GM21390 (cell line): Measurements from ENCODE around the gene GPR39.

Experiments
- ATAC-seq: cut with Tn5 transposase; IDR thresholded peaks from one replicate; pipeline ENCODE4 v1.9.1; 2021; ENCODE audit not compliant: unreplicated experiment

Gene GPR39

DNA sequence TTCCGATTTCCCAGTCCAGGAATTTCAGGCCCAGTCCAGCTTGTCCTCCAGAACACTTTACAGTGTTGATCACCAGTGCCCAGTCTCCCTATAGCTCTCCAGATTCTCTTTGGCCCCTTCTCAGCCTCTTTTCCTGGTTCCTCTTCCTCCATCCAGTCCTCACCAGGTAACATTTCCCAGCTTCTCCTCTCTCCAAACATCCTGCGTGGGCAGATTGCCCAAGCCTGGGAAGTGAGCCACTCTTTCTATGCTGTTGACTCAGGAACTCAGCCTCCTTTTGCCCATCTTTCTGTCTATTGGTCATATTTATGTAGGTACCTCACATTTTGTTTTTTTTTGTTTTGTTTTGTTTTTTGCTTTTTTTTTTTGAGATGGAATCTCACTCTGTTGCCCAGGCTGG, 144.0 kb downstream of the GPR39 start:
- ATAC-seq = no peak

DNA sequence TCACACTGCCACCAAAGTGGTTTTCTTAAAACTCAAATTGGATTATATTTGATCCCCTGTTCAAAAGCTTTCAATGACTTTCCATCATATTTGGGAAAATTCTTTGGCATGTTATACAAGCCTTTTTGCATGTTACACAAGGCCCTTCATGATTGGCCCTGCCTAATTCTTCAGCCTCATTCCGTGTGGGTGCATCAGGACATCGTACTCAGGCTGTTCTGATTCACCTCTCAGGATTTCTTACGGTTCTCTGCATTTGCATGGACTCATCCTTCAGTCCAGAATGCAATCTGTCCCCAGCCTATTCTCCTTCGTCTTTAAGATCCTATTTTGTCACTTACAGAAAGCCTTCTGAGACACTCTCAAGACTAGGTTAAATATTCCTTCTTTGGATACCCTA, 145.6 kb downstream of the GPR39 start:
- ATAC-seq = no peak

DNA sequence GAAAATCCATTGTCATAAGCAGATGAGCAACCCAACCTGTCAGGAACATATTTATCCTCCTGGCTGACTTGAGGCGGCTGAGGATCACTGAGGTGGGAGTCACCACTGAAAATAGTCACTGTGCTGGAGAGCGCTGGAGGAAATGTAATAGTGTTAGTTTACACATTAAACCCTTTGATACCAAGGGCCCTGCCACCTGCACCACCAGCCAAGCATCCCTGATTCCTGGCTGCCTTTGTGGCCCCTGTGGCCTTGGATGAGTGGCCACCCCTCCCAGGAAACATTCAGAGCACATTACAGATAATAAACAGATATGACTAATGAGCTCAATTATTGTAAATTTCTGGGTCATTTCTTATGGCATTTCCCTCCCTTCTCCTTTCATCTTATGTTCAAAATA, 147.5 kb downstream of the GPR39 start:
- no peak for ATAC-seq

DNA sequence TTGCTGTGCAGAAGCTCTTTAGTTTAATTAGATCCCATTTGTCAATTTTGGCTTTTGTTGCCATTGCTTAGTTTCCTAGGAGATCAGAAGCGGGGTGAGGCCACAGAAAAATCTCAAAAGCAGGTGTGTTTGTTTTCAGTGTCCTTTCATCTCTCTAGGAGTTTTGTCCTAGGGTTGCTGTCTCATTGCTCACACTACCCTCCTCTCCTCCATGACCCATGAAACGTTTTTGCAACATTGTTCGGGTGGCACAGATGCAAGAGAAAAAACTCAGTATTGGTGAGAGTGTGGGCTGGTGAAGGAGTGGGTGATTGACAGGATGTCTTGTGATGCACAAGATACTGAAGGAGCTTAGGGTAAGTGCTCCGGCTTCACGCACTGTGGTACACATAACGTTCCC, 149.8 kb downstream of the GPR39 start:
- no peak for ATAC-seq

DNA sequence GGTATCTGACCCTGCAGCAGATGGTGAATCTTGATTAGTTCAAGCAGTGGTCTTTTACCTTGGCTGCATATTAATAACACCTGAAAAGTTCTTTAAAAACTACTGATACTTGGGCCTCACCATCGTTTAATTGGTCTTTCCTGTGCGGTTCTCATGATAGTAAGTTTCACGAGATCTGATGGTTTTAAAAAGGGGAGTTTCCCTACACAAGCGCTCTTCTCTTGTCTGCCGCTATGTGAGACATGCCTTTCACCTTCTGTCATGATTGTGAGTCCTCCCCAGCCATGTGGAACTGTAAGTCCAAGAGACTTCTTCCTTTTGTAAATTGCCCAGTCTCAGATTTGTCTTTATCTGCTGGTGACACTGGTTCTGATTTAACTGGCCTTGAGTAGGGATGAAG, 151.1 kb downstream of the GPR39 start:
- no peak for ATAC-seq

DNA sequence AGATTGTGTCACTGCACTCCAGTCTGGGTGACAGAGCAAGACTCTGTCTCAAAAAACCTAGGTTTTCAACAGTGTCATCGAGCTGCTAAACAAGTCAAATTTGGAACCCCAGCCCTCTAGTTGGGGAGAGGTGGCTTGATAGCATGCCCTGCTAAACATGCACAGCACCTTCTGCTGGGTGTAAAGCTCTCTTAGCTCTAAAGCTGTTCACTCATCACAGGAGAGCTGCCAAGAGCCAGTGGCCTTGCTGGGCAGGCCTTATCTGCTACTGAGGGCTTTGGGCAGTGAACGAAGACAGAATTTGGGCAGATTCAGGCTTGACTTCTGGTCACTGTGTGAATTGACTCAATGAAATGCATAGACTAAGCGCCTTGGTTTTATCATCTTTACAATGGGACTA, 152.1 kb downstream of the GPR39 start:
- no peak for ATAC-seq

DNA sequence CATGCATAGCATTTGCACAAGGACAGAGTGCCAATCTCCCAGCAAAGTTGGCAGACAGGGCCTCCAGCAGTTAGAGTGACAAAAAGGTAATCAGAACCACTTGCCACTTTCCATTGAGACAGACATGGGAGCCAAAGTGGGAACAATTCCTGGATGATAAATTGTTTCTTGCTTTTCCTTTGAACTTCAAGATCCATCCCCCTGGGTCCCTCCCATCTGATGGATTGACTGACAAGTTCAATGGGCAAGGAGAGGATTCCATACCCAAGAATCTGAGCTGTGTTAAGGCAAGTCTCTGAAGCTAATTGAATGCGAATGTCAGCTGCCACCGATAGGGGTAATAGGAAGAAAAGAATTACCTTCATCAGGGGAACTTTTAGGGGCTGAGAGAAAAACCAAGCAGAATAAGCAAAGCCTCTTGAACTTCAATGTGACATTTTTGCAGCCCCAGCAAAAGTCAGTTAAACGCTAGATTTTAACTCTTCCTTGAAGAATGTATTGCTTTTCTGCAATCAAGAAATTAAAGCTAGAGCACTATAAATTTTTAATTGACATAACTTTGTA, 156.9 kb downstream of the GPR39 start:
- ATAC-seq = no peak

DNA sequence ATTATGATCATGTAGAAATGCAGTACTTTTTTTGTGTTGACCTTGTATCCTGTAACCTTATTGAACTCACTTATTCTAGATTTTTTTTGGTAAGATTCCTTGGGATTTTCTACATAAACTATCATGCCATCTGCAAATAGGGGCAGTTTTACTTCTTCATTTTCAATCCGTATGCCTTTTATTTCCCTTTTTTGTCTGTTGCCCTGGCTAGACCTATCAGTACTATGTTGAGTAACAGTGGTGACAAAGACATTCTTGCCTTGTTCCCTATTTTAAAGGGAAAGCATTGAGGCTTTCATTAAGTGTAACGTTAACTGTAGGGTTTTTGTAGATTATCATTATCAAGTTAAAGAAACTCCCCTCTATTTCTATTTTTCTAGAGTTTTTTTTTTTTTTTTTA, 161.1 kb downstream of the GPR39 start:
- no peak for ATAC-seq

DNA sequence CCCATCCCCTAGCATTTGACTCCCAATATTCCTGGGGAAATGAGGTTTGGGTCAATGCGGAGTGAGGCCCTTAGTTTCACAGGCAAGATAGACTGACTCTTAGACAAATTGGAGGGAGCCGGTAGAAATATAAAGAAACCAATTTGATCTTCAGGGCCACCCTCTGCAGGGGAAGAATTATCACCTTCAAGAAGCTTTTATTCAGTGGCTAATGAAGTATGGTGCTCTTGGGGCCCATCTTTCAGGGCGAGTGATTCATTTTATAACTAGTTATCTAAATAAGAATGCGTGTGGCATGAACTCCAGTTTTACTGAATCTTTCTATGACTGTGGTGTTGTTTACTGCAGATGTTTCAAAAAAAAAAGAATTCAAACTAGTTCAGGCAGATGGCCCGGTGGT, 165.0 kb downstream of the GPR39 start:
- ATAC-seq = no peak

DNA sequence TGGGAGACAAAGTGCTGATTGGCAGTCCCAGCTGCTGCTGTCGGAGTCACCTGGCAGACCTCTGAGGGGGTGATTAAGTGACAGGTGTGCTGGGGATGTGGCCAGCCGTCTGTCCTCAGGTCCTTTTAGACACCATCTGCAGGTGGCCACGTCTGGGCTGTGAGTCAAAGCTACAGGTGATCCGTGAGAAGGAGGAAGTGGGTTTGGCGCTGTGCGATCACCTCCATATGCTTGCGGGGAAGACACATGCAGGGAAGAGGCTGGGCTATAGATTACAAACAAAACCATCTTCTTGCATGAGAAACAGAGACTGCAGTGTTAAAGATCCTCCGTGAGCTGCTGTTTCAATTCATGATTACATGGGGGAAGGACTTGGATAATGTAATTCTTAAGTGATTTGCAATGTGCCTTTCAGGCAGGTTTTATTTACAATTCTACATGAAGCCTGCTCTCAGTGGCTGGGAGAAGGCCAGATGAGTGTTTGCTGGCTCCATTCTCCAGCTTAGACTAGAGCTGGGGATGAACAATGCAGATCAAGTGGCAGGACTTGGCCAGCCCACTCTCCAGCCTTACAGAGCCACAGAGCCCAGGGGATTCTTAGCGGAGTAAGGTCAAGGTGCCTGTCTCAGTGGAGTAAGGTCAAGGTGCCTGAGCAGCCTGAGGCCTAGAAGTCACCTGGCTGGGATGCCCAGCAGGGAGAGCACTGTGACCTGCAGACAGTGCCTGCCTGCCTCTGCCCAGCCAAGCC, 165.6 kb downstream of the GPR39 start:
- ATAC-seq = no peak

DNA sequence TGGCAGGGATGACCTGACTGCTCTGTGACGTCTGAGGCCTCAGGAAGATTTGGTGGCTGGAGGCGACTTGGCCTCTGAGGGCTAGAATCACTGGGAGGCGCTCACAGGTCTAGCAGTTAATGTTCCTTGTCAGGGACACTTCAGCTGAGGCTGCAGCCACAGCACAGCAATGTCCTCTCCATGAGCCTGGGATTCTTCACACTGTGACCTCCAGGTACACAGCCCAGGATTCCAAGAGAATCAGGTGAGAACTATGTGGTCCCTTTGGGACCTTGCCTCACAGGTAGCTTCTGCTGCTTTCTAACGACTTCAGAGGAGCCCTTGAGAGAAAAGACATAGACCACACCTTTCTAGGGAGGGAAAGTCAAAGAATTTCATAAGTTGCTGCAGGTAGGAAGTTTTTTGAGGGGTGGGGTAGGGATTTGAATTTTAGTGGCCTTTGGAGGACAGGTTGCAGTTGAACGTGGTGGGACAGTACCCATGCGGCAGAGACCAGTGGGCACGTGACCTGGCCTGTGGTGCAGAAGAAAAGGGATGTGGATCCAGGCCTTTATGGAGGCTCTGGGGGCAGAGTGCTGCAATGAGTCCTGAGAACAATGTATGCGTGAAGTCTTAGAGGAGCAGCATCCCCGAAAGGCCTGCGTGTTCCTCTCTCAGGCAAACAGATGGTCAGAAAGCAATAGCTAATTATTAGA, 167.2 kb downstream of the GPR39 start:
- no peak for ATAC-seq

DNA sequence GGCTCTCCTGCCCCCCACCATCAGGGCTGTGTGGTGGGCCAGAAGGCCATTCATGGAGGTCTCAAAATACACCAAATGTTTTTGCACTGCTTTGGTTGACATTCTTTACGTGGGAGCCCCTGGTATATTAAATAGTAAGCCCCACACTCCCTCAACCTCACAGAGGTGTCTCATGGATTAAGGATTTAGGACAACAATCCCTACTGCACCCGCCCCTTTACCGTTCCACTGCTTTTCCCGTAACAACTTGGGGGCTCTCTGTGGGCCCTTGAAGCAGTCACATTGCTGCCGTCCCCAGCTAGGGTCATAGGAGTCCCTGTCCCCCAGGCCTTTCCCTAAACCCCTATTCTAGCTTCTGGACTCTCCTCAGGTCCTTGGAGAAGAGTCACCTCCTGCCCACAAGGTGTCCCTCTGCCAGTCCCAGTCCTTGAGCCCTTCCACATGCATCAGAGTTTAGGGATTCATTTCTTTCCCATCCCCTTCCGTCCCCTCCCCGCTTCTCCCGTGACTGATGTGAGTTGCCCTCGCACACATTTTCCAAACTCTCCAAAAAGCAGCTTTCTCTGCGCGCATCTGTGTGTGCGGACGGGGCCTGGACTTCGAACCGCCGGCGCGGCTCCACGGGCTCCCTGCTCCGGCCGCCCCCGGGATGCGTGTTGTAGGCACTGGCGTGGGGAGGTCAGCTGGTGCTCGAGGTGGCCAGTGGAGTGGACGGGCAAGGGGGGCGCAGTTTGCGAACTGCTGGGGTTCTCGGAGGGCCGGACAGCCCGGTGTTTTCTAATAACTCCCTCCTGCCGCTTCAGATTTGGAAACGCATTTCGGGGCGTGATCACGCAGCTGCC, 168.6 kb downstream of the GPR39 start:
- ATAC-seq = no peak

DNA sequence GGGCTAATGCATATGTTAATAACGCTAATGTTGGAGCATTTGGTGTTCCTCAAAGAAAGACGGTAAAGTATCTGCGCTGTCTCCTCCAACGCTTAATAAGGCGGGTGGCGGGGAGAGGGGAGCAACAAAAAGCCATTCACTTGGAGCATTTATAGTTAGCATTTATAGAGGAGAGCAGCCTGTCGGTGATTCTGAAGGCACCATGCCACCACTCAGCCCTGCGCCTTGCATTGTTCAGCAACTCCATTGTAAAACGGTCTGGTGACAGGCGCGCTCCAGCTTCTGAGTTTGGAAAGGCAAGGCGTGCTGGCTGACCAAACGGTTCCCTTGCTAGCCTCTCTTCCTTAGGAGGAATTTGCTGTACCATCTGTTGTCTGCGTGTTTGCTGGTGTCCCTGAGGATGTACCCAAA, 169.5 kb downstream of the GPR39 start:
- no peak for ATAC-seq

DNA sequence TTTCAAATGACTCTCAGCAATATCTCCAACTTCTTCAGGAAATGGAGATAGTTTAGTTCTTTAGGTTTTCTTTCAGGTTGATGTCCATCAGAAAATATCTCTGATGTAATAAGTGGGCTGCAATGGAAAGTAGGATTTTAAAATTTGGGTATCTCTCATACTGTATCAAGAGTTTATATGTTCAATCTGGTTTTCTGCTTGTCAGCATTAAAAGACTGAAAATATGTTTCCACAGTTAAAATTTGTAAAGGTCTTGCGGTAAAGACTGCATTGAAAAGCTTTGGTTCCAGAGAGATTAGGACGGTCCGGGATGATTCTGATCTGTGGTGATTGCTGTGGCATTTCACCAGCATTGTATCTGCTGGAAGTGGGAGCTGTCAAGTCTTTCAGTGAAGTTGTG, 170.2 kb downstream of the GPR39 start:
- no peak for ATAC-seq

DNA sequence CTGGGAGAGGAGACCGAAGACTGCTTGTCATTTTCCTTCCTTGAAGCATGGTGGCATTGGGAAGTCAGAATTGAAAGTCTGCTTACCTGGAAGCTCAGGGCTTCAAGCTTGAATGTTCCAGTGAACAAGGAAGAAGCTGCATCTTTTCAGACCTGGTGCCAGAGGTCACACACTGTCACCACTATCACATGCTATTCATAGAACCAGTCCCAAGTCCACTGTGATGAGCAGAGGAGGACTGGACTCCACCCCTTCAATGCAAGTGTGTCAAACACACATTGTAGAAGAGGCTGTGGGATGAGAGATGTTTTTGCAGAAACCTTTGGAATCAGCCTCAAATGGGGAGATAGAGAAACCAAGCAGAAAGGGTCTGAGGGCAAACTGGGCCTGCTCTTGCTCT, 172.0 kb downstream of the GPR39 start:
- ATAC-seq = no peak

DNA sequence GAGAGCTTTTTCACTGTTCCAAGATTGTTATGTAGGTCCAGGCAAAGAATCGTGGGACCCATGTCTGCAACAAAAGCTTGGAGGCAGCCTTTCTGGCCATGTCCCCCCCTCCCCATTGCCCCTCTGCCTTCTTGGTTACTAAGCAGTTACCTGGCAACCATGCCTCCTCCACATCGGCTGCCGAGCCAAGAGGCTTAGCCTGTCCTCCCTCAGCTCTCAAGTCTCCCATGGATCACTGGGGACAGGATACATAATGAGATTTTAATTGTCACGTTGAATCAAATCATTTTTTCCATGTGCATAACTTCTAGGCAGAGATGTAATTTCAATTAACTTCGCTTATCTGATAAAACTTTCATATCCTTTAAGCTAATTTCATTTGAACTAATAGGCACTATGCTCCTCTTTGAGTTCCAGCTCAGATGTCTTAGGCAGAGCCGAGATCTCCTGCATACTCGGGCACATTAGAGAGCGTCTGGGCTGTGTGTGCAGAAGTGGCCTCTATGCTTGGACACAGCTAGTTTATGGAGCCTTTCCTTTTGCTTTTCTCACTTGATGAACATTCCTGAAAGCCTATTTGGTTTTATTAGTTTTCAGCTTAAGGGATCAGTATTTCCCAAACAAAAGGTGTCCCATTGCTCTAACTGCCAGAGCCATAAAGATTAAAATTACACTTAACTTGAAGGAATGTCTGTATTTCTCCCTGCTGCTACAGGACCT, 172.7 kb downstream of the GPR39 start:
- ATAC-seq = no peak

DNA sequence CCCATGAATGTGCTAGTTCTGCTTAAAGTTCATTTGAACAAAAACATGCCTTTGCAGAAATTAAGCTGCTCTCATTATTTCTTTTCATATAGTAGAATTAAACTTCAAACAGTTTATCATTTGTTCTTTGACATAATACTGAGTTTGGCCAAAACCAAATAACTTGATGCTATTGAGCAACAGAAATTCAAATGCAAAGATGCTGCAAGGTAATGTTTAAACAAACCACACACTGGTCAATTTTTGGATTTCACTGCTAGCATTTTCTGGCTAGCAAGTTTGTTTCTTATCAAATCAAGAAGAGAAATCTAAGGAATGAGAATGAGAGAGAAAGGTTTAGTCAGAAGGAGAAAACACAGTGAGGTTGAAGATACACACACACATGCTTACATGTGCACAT, 173.4 kb downstream of the GPR39 start:
- no peak for ATAC-seq

DNA sequence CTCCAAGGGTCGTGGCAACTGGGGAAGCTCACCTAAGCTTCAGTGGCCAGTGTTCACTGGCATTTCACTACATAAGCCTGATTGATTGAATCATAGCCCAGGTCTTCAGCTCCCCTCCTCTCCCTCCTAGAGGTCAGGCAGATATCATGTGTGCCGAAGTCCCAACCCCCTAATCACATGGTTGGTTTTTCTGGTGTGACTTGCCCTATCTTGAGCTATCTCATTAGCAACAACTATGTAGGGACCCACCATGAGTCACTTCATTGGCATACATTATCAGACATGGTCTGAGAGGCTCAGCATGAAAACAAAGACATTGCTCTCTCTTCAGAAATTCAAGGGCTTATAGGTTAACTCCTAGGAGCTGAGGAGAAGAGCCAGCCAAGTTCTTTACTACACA, 176.6 kb downstream of the GPR39 start:
- no peak for ATAC-seq

DNA sequence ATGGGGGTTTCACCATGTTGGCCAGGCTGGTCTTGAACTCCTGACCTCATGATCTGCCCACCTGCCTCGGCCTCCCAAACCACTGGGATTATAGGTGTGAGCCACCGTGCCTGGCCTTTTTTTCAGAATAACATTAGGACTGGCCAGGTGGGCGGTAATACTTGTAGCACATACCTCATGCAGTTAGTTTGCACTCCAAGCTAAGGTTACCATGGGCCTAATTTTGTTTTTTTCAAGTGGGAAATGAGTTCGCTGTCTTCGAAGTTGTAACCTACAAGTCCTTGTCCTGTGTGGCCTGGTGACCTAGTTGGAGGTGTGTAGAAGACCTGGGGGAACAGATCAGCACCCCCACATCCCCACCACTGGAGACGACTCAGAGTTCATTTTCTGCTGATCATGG, 178.6 kb downstream of the GPR39 start:
- no peak for ATAC-seq

DNA sequence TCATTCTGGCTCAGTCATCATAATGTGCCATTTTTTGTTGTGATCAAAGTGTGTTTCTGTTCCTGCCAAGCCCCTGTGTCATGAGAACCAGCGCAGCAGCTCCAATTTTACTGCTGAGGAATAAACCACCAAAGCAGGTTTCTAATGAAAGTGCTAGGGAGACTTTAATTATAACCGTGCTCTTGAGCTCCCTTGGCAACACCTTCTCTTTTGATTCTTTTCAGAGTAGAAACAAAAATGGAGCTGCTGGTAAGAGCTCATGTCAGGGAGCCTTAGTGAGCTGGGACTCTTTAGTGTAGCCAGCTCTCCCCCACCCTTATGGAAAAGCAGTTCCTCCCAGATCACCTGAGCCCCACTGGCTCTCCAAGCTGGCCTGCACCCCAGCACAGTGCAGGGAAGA, 179.1 kb downstream of the GPR39 start:
- no peak for ATAC-seq

DNA sequence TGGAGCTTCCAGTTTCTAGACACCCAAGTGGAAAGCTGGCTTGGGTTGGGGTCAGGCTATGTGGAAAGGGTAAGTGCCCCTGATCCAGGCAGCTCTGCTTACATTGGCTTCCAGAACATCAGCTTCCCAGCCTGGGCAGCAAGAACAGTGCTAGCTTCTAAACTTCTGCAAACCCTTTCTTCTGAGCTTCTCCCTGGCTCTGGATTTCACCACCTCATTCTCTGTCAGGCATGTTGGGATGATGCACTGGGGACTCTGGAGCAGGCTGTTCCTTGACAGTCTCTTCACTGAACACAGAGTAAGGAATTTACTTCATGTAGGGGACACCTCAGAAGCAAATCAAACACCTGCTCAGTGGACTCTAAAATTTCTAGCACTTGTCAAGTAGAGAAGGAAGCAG, 180.6 kb downstream of the GPR39 start:
- no peak for ATAC-seq
